ENCODE measurements around the gene PLCXD3.

Gene PLCXD3

GRCh38 chr5:41527201-41527779 lies 16.9 kb upstream of the PLCXD3 start:
- Histone ChIP-seq H3K4me2 (no peak overlapping the region), H3K79me2 (ENCODE audit: insufficient read depth, low read depth) (no peaks in the 10 kb centered on the region), H3K4me3 (IDR thresholded peaks at IDR 0.05; ENCODE audit: insufficient read depth, low read depth, low read length) (no peak overlapping the region), H3K27me3 (ENCODE audit: insufficient read depth, low read depth) (no peaks in the 10 kb centered on the region), H3K27ac (no peak overlapping the region), H3K36me3 (ENCODE audit: insufficient read depth) (no peaks in the 10 kb centered on the region), H2AFZ (ENCODE audit: low read depth) (no peak overlapping the region), H3K4me1 (ENCODE audit: low read depth, poor library complexity, severe bottlenecking) (peaks cover 4% of the 10 kb centered on the region), H3K9ac (no peak overlapping the region), H4K20me1 (ENCODE audit: insufficient read depth) (no peaks in the 10 kb centered on the region)
- TF ChIP-seq CTCF (conservative IDR thresholded peaks at IDR 0.05; ENCODE audit: low read depth, low read length) = no peak

DNA sequence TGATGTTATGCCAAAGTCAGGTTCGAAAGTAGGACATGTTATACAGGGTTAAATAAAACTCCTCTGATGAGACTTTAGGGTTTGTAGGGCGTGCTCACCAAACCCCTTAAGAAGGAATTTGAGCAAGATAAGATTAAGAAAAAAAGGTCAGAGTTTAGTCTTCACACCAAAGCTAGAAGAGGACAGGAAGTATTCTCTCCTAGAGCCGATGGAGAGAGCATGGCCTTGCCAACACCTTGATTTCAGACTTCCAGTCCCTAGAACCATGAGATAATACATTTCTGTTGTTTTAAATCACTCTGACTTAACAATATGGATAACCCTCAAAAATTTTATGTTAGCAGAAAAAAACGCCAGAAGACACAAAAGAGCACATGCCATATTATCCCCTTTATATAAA lies 16.3 kb upstream of the PLCXD3 start:
- Histone ChIP-seq H2AFZ (ENCODE audit: low read depth) (no peak overlapping the region), H3K4me3 (IDR thresholded peaks at IDR 0.05; ENCODE audit: insufficient read depth, low read depth, low read length) (no peak overlapping the region)

GRCh38 chr5:41524174-41524573 lies 13.8 kb upstream of the PLCXD3 start:
- Histone ChIP-seq H3K4me2 (no peak overlapping the region), H3K27ac (no peak overlapping the region), H3K36me3 (ENCODE audit: insufficient read depth) (no peaks in the 10 kb centered on the region), H4K20me1 (ENCODE audit: insufficient read depth) (no peaks in the 10 kb centered on the region), H3K4me3 (IDR thresholded peaks at IDR 0.05; ENCODE audit: insufficient read depth, low read depth, low read length) (no peak overlapping the region), H3K79me2 (ENCODE audit: insufficient read depth, low read depth) (no peaks in the 10 kb centered on the region), H2AFZ (ENCODE audit: low read depth) (no peak overlapping the region), H3K27me3 (ENCODE audit: insufficient read depth, low read depth) (no peaks in the 10 kb centered on the region), H3K9ac (no peak overlapping the region), H3K4me1 (ENCODE audit: low read depth, poor library complexity, severe bottlenecking) (no peaks in the 10 kb centered on the region)
- TF ChIP-seq CTCF (conservative IDR thresholded peaks at IDR 0.05; ENCODE audit: low read depth, low read length) = peak; percentile 55

More for the DNA sequence above, 16.3 kb upstream of the PLCXD3 start:
- no peaks in the 10 kb centered on the region for H3K36me3 ChIP-seq (ENCODE audit: insufficient read depth)
- no peaks in the 10 kb centered on the region for H3K27me3 ChIP-seq (ENCODE audit: insufficient read depth, low read depth)
- H3K79me2 ChIP-seq (ENCODE audit: insufficient read depth, low read depth) = no peaks in the 10 kb centered on the region
- no peak for TF ChIP-seq CTCF (conservative IDR thresholded peaks at IDR 0.05; ENCODE audit: low read depth, low read length)
- H3K9ac ChIP-seq = no peak overlapping the region
- no peaks in the 10 kb centered on the region for H3K4me1 ChIP-seq (ENCODE audit: low read depth, poor library complexity, severe bottlenecking)
- H4K20me1 ChIP-seq (ENCODE audit: insufficient read depth) = no peaks in the 10 kb centered on the region
- no peak overlapping the region for H3K27ac ChIP-seq
- no peak overlapping the region for H3K4me2 ChIP-seq

GRCh38 chr5:41522193-41522786 lies 11.9 kb upstream of the PLCXD3 start:
- no peak overlapping the region for H3K27ac ChIP-seq
- no peak overlapping the region for H3K9ac ChIP-seq
- H3K79me2 ChIP-seq (ENCODE audit: insufficient read depth, low read depth) = no peaks in the 10 kb centered on the region
- H3K27me3 ChIP-seq (ENCODE audit: insufficient read depth, low read depth) = no peaks in the 10 kb centered on the region
- H2AFZ ChIP-seq (ENCODE audit: low read depth) = no peak overlapping the region
- no peaks in the 10 kb centered on the region for H3K36me3 ChIP-seq (ENCODE audit: insufficient read depth)
- no peak for TF ChIP-seq CTCF (conservative IDR thresholded peaks at IDR 0.05; ENCODE audit: low read depth, low read length)
- H3K4me3 ChIP-seq (IDR thresholded peaks at IDR 0.05; ENCODE audit: insufficient read depth, low read depth, low read length) = no peak overlapping the region
- H4K20me1 ChIP-seq (ENCODE audit: insufficient read depth) = no peaks in the 10 kb centered on the region
- no peak overlapping the region for H3K4me2 ChIP-seq
- H3K4me1 ChIP-seq (ENCODE audit: low read depth, poor library complexity, severe bottlenecking) = no peaks in the 10 kb centered on the region

Measured in KMS-11 (cell line).